Chondrocyte (in vitro differentiated cells): ENCODE results near the gene SEC61B. TPM values are rescaled to one million over a fixed set of nuclear protein-coding genes. Genes with fewer than 3 reads are reported as not detected.

Experiments used
- DNase-seq: peaks from one replicate; pipeline ENCODE4 v3.0.0; 2021; ENCODE audit warnings: mixed read lengths, low spot score
- H3K27ac Mint-ChIP-seq: one replicate; pipeline ENCODE4 v1.8.0; 2021; ENCODE audit warnings: mild to moderate bottlenecking, moderate library complexity, mixed read lengths; ENCODE audit not compliant: unreplicated experiment
- H3K27me3 Mint-ChIP-seq: 2 replicates; pipeline ENCODE4 v1.8.0; 2021; ENCODE audit warnings: low read depth, mixed read lengths
- H3K36me3 Mint-ChIP-seq: 2 replicates; pipeline ENCODE4 v1.8.0; 2021; ENCODE audit warnings: low read depth, mixed read lengths
- H3K4me1 Mint-ChIP-seq: 2 replicates; pipeline ENCODE4 v1.8.0; 2021; ENCODE audit warnings: low read depth, mild to moderate bottlenecking, mixed read lengths
- H3K4me3 Mint-ChIP-seq: one replicate; pipeline ENCODE4 v1.8.0; 2021; ENCODE audit warnings: mild to moderate bottlenecking, moderate library complexity, mixed read lengths; ENCODE audit not compliant: unreplicated experiment
- H3K9me3 Mint-ChIP-seq: 2 replicates; pipeline ENCODE4 v1.8.0; 2021; ENCODE audit warnings: low read depth, mixed read lengths
- total RNA-seq: library from RNA; stranded (reverse); gene quantifications from 3 replicates; pipeline ENCODE4 v1.2.1, GENCODE V29; 2021
- TF ChIP-seq, protein P1 (sequence below): fragments of 200-600 bp; sonication (generic); IDR thresholded peaks from 2 replicates; pipeline ENCODE4 v1.5.0; 2021; ENCODE audit warnings: antibody characterized with exemption, mild to moderate bottlenecking, moderate library complexity

SEC61B gene
- total RNA-seq, 1 donor from 2014 or later: 167 TPM

DNA sequence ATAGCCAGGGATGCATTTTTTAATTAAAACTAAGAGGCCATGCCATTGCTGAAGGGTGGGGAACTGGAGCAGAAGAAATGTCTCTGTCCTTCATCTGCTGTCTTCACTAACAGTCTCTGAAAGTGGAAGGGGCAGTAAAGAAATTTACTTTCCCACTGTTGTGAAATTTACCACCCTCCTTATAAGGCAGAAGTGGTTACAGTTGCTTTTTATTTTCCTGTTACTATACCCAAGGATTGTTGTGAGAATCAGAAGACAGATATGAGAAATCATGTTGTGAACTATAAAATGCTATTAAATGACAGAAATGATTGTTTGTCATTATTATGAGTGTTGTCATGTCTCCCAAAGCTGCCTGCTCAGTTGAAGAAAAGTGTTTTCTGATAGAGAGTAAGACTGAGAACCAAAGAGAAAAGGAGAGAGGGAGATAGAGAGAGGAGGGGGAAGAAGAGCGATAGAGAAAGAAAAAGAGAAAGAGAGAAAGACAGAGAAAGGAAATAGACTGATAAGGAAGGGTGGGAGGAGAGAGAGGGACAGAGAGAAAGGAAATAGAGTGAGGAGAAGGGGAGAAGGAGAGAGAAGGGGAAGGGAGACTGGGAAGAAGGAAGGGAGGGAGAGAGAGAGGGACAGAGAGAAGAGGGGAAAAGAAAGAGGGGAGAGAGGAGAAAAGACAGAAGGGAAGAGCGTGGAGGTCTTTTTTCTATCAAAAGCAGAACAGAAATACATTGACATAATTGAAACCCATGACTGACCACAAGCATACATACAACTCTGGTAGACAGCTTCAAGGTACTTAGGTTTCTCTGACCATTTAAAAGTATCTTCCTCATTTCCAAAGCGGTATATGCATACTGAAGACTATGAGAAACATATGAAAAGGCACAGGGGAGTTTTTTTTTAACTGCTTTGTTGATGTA, 22.5 kb downstream of the SEC61B start:
- H3K9me3 Mint-ChIP-seq: no peaks in the 10 kb centered on the region
- TF ChIP-seq, protein P1, sequence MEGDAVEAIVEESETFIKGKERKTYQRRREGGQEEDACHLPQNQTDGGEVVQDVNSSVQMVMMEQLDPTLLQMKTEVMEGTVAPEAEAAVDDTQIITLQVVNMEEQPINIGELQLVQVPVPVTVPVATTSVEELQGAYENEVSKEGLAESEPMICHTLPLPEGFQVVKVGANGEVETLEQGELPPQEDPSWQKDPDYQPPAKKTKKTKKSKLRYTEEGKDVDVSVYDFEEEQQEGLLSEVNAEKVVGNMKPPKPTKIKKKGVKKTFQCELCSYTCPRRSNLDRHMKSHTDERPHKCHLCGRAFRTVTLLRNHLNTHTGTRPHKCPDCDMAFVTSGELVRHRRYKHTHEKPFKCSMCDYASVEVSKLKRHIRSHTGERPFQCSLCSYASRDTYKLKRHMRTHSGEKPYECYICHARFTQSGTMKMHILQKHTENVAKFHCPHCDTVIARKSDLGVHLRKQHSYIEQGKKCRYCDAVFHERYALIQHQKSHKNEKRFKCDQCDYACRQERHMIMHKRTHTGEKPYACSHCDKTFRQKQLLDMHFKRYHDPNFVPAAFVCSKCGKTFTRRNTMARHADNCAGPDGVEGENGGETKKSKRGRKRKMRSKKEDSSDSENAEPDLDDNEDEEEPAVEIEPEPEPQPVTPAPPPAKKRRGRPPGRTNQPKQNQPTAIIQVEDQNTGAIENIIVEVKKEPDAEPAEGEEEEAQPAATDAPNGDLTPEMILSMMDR: no peak
- peaks cover 2% of the 10 kb centered on the region for H3K4me1 Mint-ChIP-seq
- no peak for DNase-seq
- peaks cover 8% of the 10 kb centered on the region for H3K36me3 Mint-ChIP-seq
- no peak overlapping the region for H3K27ac Mint-ChIP-seq
- H3K27me3 Mint-ChIP-seq: no peaks in the 10 kb centered on the region
- no peak overlapping the region for H3K4me3 Mint-ChIP-seq

GRCh38 chr9:99249619-99250018, 27.5 kb downstream of the SEC61B start:
- TF ChIP-seq, protein P1: no peak
- Mint-ChIP-seq H3K9me3 (no peaks in the 10 kb centered on the region), H3K4me3 (no peak overlapping the region), H3K4me1 (peaks cover 6% of the 10 kb centered on the region), H3K36me3 (no peaks in the 10 kb centered on the region), H3K27ac (no peak overlapping the region), H3K27me3 (no peaks in the 10 kb centered on the region)
- no peak for DNase-seq

DNA sequence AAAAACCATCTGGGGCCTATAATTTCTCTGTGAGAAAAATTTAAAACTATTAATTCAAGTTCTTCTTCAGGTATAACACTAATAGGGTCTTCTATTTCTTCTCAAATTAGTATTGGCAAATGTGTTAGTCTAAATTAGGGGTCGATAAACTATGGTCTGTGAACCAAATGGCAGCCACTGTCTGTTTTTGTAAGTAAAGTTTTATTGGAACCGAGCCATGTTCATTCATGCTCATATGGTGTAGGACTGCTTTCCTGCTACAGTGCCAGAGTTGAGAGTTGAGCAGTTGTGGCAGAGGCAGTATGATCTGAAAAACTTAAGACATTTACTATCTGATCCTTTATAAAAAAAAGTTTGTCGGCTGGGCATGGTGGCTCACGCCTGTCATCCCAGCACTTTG, 29.1 kb downstream of the SEC61B start:
- no peak overlapping the region for H3K4me3 Mint-ChIP-seq

GRCh38 chr9:99253134-99253533, 31.1 kb downstream of the SEC61B start:
- no peak for DNase-seq
- Mint-ChIP-seq H3K9me3 (no peaks in the 10 kb centered on the region), H3K27ac (no peak overlapping the region), H3K36me3 (no peaks in the 10 kb centered on the region), H3K27me3 (no peaks in the 10 kb centered on the region), H3K4me1 (peaks cover 6% of the 10 kb centered on the region), H3K4me3 (no peak overlapping the region)
- TF ChIP-seq, protein P1: no peak

More for the DNA sequence above, 29.1 kb downstream of the SEC61B start:
- Mint-ChIP-seq H3K27me3 (no peaks in the 10 kb centered on the region), H3K4me1 (peaks cover 6% of the 10 kb centered on the region), H3K27ac (no peak overlapping the region), H3K9me3 (no peaks in the 10 kb centered on the region), H3K36me3 (no peaks in the 10 kb centered on the region)
- TF ChIP-seq, protein P1: no peak
- DNase-seq: no peak

DNA sequence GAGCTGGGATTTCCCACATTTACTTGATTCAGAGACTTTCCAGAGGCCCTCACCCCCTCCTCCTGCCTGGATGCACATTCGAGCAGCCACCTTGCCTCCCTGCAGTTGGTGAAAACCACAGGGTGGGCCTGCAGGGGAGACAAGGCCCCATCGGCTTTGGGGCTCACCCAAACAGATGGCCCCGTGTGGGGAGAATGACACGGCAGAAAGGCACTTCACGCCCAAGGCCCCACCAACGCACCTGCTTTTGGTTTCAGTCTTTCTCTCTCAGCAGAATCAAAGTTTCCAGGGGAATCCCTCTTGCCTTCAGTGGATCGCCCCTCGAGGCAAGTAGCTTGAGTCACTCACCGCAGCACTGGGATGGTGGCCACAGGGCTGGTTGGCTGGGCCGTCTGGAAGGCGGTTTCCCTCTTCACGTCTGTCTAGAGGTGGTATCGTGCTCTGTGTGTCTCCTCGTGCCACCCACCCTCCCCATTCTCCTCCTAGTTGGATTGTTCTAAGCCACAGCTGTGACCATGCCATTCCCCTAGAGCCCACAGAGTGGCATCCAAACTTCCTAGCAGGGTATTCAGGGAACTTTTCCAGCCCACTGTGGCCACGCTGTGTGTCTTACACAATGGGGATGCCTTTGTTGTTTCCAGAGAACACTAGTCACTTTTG, 31.8 kb downstream of the SEC61B start:
- H3K36me3 Mint-ChIP-seq: no peaks in the 10 kb centered on the region
- H3K4me1 Mint-ChIP-seq: peaks cover 6% of the 10 kb centered on the region
- no peaks in the 10 kb centered on the region for H3K27me3 Mint-ChIP-seq
- H3K27ac Mint-ChIP-seq: no peak overlapping the region
- DNase-seq: no peak
- TF ChIP-seq, protein P1: no peak
- H3K9me3 Mint-ChIP-seq: no peaks in the 10 kb centered on the region
- H3K4me3 Mint-ChIP-seq: no peak overlapping the region
